GDM1 (cell line): ENCODE data around the gene DNM1.
"Not testable (repeated sequence)": the region's sequence is repeated elsewhere in the genome, so short reads cannot be mapped to it uniquely, and the experiment has no call there.

Experiments
- DNase-seq: peaks from one replicate; lab custom pipeline; 2025; lab: John Stamatoyannopoulos, UW

The DNM1 gene

DNA sequence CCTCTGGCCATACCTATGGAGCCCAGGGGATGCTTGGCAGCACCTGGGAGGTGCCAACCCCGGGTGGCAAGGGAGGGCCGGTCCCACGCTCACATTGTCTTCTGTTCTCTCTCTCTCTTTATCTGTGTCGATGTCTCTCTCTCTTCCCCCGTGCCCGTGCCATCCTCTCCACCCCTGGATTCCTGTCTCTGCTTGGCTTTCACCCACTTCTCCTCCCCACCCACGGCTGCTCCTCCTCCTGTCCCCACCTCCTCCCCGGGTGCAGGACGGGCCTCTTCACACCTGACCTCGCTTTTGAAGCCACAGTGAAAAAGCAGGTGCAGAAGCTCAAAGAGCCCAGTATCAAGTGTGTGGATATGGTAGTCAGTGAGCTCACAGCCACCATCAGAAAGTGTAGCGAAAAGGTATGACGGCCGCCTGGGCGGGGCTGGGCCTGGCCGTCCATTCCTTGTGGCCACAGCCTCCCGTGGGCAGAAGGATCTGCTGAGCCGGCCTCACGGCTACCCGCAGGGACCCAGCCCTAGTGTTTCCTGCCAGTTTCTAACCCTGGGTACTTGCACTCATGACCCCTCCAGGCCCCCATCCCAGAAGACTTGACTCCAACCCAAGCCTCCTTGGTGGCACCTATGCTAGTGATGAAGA is 22.7 kb downstream of the DNM1 start:
- DNase-seq = no peak

DNA sequence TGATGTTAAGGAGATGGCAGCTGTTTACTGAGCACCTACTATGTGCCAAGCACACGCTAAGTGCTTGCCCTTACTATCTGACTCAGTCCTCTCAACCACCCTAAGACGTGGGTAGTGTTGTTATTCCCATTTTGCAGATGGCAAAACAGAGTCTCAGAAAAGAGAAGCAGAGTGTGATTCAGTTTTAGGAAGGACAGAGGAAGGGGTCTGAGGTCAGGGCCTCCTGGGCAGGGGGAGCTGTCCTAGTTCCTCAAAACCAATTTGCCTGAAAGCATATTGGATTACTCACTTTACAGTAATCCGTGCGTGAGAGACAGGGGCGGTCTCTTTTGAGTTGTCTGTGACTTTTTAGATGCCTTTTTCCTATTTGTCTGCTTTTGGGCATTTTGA is 23.2 kb downstream of the DNM1 start:
- DNase-seq = no peak

DNA sequence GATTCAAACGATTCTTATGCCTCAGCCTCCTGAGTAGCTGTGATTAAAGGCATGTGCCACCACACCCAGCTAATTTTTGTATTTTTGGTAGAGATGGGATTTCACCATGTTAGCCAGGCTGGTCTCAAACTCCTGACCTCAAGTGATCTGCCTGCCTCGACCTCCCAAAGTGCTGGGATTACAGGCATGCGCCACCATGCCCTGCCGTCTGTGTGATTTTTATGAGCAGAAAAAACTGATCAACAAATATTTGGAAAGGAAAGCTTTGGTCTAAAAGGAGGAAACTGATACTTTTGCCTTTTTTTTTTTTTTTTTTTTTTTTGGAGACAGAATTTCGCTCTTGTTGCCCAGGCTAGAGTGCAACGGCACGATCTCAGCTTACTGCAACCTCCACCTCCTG is 27.7 kb downstream of the DNM1 start:
- not testable (repeated sequence) for DNase-seq

DNA sequence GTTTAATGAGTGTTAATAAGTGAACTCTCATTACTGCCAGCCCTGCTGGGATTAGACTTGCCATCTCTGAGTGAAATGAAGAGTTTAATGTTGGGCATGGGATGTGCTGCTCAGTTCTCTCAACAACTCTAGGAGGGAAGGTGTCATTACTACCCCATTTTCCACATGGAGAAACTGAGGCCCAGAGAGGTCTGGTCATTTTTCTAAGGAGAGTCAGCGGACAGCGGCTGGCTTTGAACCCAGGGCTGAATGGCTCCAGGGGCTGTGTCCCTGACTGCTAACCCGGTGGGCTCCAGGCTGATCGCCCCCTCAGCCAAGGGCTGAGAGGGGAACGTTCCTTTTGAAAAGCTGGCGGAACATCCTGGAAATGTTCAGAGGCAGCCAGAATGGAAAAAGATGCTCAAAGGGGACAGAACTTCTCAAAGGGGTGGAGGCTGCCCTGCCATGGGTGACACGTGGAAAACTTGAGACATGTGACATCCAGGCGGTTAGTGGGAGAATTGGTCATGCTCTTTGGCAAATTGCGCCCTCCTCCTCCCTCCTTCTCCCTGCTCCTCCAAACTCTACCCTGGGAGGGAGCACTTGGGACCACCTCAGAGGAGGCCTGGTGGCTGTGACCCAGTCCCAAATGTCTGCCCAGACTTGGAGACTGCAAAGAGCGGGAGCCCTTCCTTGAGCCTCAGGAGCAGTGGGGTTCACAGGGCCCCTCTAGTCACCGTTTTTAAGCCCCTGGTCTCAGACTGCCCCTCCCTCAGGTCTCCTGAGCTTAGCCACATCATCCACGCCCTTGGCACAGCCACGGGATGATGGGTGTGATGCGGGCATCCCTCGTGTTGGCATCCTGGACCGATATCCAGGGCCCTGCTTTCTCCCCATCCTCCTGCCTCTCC is 28.7 kb downstream of the DNM1 start:
- no peak for DNase-seq

DNA sequence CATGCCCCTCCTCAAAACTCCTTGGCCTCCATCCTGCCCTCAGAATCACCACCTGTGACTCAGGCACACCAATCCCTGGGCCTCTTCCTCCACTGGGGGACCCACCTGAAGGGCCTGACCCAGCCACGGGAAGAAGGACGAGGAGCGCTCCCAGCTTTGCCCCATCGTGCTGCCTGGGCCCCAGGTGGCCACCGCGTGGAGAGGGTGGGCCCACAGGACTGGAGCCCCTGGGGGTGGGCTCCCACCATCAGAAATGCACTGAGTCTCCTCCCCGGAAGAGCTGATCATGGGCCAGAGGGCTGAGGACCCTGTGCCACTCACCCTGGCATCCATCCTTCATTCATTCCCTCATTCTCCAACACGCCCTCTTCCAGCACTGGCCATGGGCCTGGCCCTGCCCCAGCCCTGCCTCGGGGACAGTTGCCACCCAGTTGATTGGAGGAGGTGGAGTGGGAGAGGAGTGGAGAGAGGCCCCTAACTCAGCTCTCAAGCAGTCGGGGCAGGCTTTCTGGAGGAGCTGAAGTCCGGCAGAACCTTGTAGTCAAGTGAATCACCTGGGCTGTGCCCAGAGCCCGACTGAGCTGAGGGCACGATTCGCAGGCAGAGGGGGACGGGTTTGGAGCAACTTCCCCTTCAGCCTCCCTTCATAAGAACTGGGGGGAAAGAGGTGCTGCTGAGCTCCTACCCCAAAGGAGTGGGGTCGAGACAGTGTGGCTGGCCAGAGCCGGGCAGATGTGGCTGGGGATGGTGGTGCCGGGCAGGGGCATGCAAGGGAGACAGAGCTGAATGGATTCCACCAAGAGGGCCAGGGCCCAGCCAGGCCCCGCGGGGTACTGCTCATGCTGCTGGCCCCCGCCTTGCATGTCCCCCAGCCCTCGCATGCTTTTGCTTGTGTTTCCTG is 29.6 kb downstream of the DNM1 start:
- no peak for DNase-seq

DNA sequence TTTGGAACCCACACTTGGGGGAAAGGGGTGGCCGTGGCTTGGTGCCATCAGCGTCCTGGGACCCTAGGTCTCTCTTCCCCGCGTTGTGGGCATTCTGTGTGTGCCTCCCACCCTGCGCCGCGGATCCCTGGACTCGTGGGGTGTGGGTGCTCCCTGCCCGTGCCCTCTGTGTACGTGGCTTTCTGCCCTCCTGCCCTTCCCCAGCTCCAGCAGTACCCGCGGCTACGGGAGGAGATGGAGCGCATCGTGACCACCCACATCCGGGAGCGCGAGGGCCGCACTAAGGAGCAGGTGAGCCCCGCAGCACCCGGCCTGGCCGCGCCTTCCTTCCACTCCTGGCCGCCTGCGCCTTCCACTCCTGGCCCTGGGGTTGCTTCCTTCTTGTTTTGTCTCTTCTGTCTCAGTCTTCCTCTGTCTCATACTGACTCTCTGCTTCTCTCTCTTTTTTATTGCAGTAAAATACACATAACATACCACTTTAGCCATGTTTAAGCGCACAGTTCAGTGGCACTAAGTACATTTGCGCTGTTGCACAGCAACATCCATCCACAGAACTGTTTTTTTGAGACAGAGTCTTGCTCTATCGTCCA is 30.7 kb downstream of the DNM1 start:
- no peak for DNase-seq

DNA sequence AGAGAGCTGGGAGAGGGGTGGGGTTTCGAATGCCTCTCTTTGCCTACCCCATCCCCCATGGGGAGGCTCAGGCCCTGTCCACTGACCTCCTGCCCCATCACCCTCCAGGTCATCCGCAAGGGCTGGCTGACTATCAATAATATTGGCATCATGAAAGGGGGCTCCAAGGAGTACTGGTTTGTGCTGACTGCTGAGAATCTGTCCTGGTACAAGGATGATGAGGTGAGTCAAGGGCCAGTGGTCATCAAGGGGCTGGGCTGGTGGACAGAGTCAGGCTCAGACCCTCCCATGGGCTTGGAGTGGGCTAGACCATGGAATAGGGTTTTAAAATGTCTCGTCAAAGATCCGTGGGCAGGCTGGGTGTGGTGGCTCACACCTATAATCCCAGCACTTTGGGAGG is 38.9 kb downstream of the DNM1 start:
- DNase-seq = no peak

DNA sequence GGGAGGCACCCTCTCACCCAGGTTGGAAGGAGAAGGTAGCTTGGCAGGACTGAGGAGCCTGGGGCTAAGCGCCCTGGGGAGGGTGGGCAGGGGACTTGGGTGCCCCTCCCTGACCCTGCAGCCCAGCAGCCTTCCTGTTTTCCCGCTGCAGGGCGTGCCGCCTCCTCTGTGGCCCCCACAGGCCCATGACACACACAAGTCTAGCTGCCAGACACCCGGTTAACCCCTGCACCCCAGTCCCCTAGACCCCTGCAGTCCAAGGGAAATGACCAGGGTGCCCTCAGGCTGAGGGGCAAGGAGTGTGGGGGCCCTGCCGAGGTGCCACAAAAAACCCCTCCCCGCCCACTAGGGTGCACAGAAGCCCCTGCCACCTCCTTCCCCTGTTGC is 39.6 kb downstream of the DNM1 start:
- no peak for DNase-seq

DNA sequence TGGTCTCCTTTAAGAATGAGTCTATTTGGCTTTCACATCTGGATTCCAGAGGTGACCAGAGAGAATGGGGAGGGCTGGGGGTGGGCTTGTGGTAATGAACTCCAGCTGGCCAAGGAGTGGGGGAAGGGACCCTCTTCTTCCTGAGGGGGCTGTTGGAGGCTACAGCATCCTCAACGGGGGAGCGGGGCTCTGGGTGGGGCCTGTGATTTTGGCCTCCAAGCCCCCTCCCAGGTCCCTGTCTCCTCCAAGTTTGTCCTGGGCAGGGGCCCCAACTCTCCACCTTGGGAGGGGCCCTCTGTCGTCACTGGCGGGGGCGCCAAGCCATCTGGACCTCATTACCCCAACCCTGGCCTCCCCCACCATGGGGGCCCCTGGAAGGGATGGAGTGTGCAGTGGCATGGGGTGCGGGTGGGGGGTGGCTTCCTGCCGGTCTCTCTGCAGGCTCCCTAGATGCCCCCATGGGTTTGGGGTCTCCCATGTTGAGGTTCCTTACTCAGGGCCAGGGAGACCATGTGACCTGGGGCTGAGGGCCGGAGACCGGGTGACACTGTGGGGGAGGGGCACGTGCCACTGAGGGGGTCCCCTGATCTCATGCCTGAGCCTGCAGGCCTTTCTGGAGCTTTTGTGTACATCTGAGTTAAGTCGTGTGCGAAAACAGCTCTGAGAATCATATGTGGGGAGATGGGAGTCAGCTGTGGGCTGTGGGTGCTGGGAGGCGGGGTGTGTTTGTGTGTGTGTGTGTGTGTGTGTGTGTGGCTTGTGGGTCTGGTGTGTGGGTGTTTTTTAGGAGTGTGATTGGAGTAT is 40.2 kb downstream of the DNM1 start:
- no peak for DNase-seq

DNA sequence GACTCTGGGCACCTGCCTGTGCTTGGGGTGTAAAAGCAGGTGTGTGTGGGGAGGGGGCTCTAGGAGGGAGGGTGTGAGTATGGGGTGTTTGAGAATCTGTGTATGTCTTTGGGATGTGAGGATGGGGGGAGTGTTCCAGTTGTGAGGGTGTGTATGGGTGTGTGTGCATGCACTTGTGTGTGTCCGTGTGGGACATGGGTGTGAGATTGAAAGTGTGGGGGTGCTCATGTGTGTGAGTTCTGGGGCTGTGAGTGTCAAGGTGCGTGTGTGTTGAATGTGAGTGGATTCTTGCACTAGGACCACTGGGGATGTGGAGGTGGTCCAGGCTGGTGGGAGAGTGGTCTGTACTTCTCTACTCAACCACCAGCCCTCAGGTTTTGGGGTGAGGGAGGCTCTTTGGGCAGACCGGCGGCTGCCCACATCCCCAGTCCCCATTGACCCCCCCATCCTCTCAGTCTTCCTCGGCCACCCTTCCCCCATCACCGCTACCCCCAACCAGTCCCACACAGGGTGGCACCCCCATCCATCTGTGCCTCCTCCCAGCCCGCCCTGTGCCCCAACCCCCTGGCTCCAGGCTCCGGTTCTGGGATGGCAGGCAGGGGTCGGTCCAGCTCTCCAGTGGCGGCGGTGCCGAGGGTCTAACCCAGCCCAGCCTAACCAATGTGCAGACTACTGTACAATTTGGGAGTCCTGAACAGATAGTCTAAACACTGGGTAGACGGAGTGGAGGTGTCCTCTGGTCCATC is 41.1 kb downstream of the DNM1 start:
- no peak for DNase-seq

DNA sequence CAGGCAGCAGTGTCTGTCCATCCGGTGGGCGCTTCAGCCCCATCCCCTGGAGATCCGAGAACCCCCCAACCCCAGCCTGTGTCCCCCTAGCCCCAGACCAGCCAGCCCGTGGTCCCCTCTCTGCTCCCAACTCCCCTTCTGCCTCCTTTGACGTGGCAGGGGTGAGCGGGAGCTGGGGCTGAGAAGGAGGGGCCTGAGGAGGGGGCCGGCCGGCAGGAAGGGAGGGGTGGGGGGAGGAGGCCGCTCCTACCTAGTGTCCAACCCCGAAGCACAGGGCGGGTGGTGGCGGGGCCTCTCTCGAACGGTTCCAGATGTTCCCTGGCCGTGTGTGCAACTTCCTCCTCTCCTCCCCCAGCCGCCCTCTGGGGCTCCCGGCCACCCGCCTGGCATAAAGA is 41.7 kb downstream of the DNM1 start:
- peak; percentile 77 for DNase-seq

DNA sequence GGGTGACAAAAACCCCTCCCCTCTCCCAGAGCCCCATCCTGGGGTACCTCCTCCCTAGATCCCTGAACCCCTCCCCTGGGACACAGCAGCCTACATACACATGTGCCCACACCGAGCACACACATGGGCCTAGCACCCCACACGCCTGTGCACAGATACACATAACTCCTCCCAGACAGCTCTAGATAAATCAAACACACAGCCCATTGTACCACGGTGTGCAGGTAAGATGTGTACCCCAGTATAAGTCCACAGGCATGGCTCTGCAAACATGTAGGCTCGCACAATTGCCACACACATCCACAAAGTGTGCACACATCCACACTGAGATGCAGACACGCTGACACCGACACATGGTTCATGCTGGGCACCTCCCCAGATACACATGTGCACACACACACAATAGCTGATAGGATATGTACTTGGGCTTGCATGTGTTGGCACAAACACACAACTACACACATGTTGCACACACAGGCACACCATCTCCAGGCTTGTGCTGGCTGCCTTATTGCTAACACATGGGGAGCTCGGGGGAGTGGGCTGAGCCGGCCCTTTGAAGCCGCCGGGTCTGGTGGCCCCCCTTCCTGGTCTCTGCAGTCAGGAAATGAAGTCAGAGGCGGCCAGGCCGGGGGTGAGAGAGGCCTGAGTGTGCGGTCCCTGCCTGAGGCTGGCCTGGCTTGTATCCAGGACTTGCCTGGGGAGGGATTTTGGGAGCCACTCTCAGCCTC is 42.4 kb downstream of the DNM1 start:
- peak; percentile 29 for DNase-seq

DNA sequence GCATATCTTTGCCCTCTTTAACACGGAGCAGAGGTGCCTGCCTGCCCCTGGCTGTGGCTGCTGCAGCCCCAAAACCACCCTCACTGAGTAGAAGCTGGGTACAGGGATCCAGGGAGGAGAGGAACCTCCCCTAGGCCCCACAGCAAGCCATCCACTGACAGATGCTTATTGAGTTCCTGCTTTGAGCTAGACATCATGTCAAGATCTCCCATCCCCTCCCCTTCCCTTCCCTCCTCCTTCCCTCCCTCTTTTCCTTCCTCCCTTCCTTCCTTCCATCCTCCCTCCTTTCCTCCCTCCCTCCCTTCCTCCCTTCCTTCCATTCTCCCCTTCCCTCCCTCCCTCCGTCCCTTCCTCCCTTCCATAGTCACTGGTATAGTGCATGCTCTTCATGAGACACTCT is 43.3 kb downstream of the DNM1 start:
- DNase-seq = no peak

DNA sequence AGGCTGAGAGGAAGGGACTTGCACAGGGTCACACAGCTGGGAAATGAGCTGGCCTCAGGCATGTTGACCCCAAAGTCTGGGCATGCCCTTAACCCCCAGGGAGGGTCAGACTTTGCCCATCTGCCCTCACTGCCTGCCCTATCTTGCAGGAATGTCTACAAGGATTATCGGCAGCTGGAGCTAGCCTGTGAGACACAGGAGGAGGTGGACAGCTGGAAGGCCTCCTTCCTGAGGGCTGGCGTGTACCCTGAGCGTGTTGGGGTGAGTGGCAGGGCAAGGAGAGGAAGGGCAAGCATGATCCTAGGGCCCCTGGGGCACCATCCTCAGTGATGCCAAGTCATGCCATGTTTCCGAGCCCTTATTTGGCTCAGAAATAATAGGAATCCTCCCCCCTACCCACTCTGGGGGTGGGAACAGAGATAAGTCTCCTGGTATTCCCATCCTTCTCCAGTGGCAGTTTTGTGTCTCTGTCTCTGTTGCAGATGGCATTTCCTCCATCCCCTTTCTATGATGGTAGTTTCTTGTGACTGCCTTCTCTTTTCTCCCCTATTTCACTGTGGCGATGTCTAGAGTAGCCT is 44.1 kb downstream of the DNM1 start:
- DNase-seq = no peak

DNA sequence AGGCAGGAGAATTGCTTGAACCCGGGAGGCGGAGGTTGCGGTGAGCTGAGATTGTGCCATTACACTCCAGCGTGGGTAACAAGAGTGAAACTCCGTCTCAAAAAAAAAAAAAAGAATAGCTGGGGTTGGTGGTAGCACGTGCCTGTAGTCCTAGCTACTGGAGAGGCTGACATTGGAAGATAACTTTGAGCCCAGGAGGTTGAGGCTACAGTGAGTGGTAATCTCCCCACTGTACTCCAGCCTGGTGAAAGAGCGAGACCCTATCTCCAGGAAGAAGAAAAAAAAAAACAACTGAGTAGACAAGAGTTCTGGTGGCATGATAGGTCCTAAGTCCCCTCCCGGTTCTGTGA is 46.4 kb downstream of the DNM1 start:
- no peak for DNase-seq

DNA sequence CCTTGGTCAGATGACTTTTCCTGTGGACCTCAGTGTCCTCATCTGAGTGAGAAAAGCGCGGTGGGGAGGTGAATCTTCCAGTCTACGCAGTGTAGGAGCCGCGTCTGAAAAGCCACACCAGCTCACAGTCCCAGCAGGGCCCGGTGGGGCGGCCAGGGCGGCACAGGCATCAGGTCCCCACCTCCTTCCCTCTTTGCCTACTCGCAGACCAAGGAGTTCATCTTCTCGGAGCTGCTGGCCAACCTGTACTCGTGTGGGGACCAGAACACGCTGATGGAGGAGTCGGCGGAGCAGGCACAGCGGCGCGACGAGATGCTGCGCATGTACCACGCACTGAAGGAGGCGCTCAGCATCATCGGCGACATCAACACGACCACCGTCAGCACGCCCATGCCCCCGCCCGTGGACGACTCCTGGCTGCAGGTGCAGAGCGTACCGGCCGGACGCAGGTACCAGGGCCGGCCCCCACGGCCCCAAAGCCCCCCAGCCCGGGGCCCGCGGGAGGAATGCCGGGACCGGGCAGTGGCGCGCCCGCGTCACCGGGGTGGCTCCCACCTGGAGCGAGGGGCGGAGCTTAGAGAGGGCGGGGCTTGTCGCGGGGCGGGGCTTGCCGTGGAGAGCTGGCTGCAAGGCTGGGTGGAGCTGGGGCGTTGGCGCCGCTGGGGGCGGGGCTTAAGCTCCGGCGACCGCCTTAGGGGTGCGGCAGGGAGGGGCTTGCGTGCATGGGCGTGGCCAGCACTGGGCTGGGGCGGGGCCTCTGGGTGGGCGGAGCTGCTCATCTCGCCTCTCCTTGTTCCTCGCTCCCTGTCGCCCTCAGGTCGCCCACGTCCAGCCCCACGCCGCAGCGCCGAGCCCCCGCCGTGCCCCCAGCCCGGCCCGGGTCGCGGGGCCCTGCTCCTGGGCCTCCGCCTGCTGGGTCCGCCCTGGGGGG is 47.0 kb downstream of the DNM1 start:
- DNase-seq = no peak

DNA sequence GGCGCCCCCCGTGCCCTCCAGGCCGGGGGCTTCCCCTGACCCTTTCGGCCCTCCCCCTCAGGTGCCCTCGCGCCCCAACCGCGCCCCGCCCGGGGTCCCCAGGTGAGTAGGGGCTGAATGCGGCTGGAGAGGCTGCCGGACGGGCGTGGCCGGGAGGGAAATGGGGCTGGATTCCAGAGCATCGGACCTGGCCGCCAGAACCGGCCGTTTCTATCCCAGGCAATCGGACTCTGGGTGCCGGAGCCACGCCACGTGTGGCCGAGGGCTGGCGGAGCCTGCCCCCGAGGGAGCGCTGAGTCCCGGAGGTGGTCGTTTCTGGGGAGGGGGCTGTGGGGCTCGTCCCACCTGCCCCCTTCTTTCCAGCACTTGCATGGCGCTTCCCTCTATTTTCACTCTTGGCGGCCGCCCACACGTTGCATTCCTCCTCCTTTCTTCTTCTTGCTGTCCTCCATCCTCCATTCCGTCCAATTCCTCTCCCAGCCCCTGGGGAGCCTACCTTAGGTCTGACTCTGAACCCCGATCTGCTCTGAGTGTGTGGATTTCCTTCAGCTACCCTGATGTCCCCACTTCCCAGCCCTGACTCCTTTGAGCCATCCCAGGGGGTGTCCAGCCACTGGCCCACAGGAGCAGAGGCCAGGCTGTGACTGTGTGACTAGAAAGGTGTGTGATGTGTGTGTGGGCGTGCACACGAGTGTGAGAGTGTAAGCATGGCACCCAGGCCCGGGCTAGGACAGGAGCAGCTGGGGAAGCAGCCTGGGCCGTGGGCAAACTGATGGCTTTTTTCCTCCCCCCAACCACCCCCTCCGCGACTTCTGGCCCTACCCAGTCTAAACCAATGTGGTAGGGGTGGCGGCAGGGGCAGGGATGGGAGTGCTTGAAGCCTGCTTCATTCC is 47.9 kb downstream of the DNM1 start:
- DNase-seq = no peak

DNA sequence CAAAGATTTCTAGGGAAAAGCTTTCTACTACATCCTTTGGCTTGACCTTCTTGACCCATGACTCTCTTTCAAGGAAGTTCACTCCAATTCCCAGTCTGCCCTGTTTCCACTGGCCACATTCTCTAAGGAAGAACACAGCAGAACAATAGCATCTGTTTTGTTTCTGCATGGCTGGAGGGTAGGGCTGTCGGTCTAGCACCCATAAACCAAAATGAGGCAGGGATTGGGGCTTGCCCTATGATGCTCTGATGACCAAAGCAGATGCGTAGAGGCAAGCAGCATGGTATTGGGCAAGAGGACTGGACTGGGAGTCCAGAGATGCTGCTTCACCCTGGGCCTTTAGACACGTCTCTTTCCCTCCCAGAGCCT is 48.5 kb downstream of the DNM1 start:
- no peak for DNase-seq
